Measurements from ENCODE around the gene STAC3.
A peak's percentile ranks its signal among the peaks of the same experiment; 100 is the strongest.

Gene STAC3

DNA sequence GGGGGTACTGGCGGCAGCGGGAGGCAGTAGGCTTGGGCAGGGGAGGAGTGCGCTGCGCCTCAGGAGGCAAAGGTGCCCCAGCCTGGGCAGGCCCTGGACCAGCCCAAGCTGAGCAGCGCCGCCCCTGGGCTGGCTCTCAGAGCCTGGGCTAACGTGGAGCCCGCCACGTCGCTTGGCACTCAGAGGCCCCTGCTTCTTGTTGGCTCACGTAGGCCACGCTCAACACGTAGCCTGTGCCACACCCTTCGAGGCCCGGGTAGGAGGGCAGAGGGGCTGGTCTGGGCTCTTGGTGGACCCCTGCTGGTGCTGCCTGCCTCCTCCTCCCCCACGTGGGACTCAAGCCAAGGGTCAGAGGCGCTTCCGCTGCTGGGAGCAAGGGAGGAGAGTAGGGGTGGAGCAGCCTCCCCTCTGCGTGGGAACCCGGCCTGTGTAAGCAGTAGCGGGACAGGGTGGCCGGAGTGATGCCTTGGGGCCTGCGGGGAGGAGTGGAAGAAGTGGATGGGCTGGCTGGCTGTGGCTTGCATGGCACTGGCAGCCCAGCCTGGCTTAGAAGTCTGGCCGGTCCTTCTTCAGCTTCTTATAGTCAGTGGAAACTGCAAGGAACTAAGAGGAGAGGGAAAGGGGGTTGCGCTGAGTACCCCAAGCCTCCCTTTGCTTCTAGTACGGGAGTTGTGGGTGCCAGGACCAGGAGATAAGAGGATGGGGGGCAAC, 15.8 kb downstream of the STAC3 start:
- DNase-seq, result no peak

DNA sequence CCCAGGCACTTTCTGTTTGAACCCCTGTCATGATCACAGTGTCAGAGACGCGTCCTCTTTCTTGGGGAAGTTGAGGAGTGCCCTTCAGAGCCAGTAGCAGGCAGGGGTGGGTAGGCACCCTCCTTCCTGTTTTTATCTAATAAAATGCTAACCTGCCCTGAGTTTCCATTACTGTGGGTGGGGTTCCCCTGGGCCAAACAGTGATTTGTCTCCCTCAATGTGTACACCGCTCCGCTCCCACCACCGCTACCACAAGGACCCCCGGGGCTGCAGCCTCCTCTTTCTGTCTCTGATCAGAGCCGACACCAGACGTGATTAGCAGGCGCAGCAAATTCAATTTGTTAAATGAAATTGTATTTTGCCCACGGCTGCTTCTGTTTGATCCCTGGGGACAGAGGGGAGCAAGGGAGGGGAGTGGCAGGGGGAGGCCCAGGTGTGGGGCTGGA, 16.4 kb downstream of the STAC3 start:
- no peak for DNase-seq

DNA sequence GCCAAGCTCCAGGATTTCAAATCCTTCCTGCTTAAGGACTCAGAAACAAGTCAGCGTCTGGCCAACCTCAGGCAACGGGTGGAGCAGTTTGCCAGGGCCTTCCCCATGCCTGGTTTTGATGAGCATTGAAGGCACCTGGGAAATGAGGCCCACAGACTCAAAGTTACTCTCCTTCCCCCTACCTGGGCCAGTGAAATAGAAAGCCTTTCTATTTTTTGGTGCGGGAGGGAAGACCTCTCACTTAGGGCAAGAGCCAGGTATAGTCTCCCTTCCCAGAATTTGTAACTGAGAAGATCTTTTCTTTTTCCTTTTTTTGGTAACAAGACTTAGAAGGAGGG, 16.8 kb downstream of the STAC3 start:
- DNase-seq, result no peak

DNA sequence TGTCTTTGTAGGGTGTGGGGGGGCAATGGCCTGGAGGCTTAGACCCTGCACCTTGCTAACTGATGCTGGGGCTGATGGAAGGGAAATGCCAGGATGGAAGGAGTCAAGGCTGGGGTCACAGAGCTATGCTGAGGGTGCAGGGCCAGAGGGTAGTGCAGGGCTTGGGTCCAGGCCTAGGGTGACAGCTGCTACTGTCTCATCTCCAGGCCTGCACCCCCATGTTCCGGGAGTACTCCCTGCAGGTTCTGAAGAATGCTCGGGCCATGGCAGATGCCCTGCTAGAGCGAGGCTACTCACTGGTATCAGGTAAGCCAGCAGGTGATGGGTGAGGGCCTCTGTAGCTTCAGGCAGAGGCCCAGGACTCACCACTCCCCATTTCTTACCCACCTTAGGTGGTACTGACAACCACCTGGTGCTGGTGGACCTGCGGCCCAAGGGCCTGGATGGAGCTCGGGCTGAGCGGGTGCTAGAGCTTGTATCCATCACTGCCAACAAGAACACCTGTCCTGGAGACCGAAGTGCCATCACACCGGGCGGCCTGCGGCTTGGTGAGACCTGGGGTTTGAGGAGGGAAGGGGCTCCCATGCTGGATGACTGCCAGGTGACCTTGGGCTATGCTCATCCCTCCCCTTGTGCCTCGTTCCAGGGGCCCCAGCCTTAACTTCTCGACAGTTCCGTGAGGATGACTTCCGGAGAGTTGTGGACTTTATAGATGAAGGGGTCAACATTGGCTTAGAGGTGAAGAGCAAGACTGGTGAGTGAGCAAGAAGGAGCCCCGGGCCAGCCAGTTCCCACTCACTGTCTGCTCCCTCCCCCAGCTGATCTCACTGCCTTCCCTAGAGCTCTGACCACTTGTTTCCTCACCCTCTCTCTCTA, 17.4 kb downstream of the STAC3 start:
- no peak for DNase-seq

DNA sequence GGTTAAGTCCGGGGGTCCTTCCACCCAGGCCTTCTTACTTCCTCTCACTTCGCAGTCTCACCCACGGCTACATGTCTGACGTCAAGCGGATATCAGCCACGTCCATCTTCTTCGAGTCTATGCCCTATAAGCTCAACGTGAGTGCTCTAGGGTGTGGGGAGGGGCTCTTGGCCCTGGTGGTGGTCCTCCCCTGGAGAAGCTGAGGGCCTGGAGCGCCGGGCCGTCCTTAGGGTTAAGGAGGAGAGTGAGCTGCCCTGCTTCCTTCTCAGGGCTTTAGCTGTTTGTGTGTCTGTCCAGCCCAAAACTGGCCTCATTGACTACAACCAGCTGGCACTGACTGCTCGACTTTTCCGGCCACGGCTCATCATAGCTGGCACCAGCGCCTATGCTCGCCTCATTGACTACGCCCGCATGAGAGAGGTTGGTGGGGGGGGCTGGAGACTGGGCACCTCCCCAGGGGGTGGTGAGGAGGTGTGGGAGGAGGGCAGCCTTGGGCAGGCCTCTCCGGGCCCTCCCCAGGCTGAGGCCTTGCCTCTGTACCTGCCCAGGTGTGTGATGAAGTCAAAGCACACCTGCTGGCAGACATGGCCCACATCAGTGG, 18.7 kb downstream of the STAC3 start:
- no peak for DNase-seq

- DNase-seq, result no peak
These were observed 19.5 kb downstream of the STAC3 start for GRCh38 chr12:57231276-57232021.

DNA sequence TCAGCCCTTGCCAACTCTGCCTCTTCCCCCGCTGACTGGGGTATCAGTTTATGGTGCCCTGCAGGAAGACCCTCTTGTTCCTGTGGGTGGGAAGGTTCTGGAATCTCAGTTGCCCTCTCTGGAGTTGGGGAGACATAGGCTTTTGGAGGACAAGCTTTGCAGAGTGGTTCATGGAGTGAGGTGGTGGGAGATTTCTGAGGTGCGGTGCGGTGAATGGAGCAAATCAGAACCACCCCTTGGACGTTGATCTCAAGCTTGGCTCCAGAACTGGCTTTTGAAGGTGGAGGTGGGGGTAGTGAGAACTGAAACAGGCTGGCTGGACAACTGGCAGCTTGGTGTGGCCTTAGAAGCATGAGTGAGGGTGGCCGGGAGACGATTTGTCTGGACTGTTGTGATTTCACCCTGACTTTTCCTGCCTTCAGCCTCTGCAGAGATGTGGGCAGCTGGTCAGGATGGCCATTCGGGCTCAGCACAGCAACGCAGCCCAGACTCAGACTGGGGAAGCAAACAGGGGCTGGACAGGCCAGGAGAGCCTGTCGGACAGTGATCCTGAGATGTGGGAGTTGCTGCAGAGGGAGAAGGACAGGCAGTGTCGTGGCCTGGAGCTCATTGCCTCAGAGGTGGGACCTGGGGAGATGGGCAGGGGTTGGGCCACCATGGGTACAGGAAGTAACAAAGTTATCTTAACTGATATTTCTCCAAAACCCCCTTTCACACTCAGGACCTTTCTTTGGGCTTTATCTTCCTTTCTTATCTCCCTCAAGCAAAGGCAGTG, 20.4 kb downstream of the STAC3 start:
- no peak for DNase-seq

DNA sequence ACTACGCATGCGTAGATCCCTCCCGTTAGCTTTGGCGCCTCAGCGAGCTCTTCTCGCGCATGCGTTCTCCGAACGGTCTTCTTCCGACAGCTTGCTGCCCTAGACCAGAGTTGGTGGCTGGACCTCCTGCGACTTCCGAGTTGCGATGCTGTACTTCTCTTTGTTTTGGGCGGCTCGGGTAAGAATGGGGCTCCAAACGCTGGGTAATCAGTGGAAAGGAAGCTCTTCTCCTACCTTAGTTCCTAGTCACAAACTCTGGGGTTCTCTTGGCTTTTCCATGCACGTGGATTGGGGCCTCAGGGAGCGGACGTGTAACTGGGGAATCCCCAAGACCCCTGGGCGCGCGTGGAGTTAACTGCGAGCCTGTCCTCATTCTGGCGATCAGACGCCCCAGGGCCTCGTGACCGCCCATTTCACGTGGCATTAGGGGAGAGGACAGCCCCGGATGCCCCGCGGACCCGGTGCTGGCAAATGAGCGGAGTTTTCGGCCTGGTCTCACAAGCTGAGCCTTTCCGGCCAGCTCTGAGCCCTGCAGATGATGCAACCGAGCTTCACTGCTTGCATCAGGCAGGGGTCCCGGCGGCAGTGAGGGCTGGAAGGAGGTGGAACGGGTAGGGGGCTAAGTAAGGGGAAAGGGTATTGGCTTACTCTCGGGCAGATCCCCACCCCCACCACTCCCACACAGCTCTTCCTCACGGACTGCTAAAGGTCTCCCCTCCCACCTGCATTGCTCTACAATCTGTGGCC, 21.2 kb downstream of the STAC3 start, which contains the start of gene SHMT2:
SHMT2 (plus strand) TSS at position 78 of the 747 bp plus-strand sequence; CDS start at position 146, 68 bp downstream.
- DNase-seq, result peak; percentile 68 to 84

- DNase-seq, result no peak
These were observed 21.8 kb downstream of the STAC3 start for GRCh38 chr12:57229046-57229633.

GRCh38 chr12:57227315-57228115, 23.5 kb downstream of the STAC3 start:
- no peak for DNase-seq

- DNase-seq, result no peak
These were observed 24.2 kb downstream of the STAC3 start for GRCh38 chr12:57226588-57227314.

DNA sequence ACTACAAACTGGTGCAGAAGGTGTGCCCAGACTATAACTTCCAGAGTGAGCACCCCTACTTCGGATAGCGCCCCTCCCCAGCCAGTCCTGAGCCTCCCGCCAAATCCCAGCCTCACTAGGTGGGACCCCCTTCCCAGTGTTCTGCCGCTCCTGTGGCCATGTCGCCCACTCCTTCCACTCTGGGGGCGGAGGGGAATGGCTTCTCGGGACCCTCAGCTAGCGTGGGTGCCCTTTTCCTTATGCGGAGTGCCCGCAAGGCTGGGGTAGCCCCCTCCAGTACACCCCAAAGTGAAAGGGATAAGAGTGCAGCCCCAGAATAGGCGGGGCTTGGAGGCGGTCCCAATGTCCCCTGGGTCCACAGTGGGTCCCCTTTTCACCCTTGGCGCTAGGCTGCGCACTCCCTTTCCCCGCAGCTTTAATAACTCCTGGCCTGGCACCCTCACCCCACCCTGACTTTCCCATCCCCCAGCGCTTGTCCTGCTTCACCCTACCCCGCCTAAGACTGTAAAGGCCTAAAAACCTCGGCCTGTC, 25.2 kb downstream of the STAC3 start:
- DNase-seq, result no peak

- DNase-seq, result peak in 1 of 2 donors; percentile 33
These were observed 25.9 kb downstream of the STAC3 start for GRCh38 chr12:57224973-57225679.

GRCh38 chr12:57224278-57224972, 26.6 kb downstream of the STAC3 start:
- no peak for DNase-seq

DNA sequence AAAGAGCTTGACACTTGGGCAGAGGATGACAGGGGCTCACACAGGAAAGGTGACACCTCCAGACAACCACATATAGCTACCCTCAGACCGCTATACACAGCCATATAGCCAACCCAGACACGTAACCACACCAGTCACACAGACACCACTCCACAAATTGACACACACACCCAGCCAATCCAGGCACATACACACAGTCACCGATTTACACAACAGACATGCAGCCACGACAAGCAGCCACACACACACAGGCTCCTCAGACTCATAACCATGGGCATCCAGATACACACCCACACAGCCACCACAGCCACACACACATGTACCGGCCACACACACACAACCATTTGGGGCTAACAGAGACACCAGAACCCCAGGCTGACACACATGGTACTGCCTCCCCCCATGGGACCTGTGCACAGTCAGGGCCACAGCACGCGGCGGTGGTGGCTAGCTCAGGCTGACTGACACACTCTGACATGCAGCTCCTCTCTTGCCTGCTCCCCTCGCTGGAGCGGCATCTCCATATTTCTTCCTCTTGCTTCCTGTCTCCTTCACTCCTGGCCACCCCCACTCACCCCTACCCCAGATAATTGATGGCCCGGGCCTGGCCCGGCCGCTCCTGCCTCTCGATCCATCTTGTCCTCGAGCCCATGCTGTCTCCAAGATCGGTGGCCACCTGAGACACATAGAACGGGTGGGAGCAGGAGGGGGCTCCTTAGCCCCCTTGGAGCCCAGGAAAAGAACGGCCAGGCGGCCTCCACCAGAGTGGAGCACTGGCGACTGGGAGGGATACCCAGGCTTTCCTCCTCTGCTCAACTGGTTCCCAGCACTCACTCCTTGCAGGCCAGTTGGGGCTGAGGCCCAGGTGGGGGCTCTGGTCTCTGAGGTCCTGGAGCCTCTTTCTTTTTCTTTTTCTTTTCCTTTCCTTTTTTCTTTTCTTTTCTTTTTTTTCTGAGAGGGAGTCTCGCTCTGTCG, 27.5 kb downstream of the STAC3 start:
- no peak for DNase-seq
